Measurements from ENCODE around the gene SPRY2.
A peak's percentile ranks its signal among the peaks of the same experiment; 100 is the strongest.

SPRY2 gene

GRCh38 chr13:80386592-80386991 lies 45.7 kb upstream of the SPRY2 start:
- H3K27ac ChIP-seq (ENCODE audit: poor library complexity, severe bottlenecking): no peak overlapping the region
- ATAC-seq (ENCODE audit: low read depth): no peak
- DNase-seq (ENCODE audit: low spot score): no peak
- no peaks in the 10 kb centered on the region for H3K27me3 ChIP-seq (ENCODE audit: insufficient read depth, poor library complexity, severe bottlenecking)
- H3K36me3 ChIP-seq (ENCODE audit: low read depth): no peaks in the 10 kb centered on the region
- H3K4me1 ChIP-seq (ENCODE audit: insufficient read depth, poor library complexity, severe bottlenecking): no peaks in the 10 kb centered on the region
- no peaks in the 10 kb centered on the region for H3K9me3 ChIP-seq (ENCODE audit: severe bottlenecking)
- no peak for TF ChIP-seq CTCF (IDR thresholded peaks at IDR 0.05; ENCODE audit: poor library complexity, severe bottlenecking)
- no peak overlapping the region for H3K4me3 ChIP-seq (ENCODE audit: severe bottlenecking)

- no peaks in the 10 kb centered on the region for H3K27me3 ChIP-seq (ENCODE audit: insufficient read depth, poor library complexity, severe bottlenecking)
- DNase-seq (ENCODE audit: low spot score) (no peak), ATAC-seq (ENCODE audit: low read depth) (no peak)
- no peaks in the 10 kb centered on the region for H3K9me3 ChIP-seq (ENCODE audit: severe bottlenecking)
- no peaks in the 10 kb centered on the region for H3K4me1 ChIP-seq (ENCODE audit: insufficient read depth, poor library complexity, severe bottlenecking)
- H3K27ac ChIP-seq (ENCODE audit: poor library complexity, severe bottlenecking): no peak overlapping the region
- no peak for TF ChIP-seq CTCF (IDR thresholded peaks at IDR 0.05; ENCODE audit: poor library complexity, severe bottlenecking)
- no peak overlapping the region for H3K4me3 ChIP-seq (ENCODE audit: severe bottlenecking)
- no peaks in the 10 kb centered on the region for H3K36me3 ChIP-seq (ENCODE audit: low read depth)
Observed at GRCh38 chr13:80386002-80386401, 45.1 kb upstream of the SPRY2 start.

- no peak for TF ChIP-seq CTCF (IDR thresholded peaks at IDR 0.05; ENCODE audit: poor library complexity, severe bottlenecking)
- Histone ChIP-seq H3K4me1 (ENCODE audit: insufficient read depth, poor library complexity, severe bottlenecking) (no peaks in the 10 kb centered on the region), H3K27ac (ENCODE audit: poor library complexity, severe bottlenecking) (no peak overlapping the region), H3K4me3 (ENCODE audit: severe bottlenecking) (no peak overlapping the region), H3K27me3 (ENCODE audit: insufficient read depth, poor library complexity, severe bottlenecking) (no peaks in the 10 kb centered on the region), H3K9me3 (ENCODE audit: severe bottlenecking) (no peaks in the 10 kb centered on the region), H3K36me3 (ENCODE audit: low read depth) (no peaks in the 10 kb centered on the region)
- ATAC-seq (ENCODE audit: low read depth): no peak
- no peak for DNase-seq (ENCODE audit: low spot score)
Observed at GRCh38 chr13:80382576-80382975, 41.6 kb upstream of the SPRY2 start.

- ATAC-seq (ENCODE audit: low read depth): peak; percentile 88
- DNase-seq (ENCODE audit: low spot score): no peak
- no peaks in the 10 kb centered on the region for H3K4me1 ChIP-seq (ENCODE audit: insufficient read depth, poor library complexity, severe bottlenecking)
Observed at GRCh38 chr13:80379245-80379644, 38.3 kb upstream of the SPRY2 start.

GRCh38 chr13:80376554-80376953 lies 35.6 kb upstream of the SPRY2 start:
- DNase-seq (ENCODE audit: low spot score) (no peak), ATAC-seq (ENCODE audit: low read depth) (no peak)
- no peaks in the 10 kb centered on the region for H3K9me3 ChIP-seq (ENCODE audit: severe bottlenecking)
- H3K27me3 ChIP-seq (ENCODE audit: insufficient read depth, poor library complexity, severe bottlenecking): no peaks in the 10 kb centered on the region
- H3K27ac ChIP-seq (ENCODE audit: poor library complexity, severe bottlenecking): no peak overlapping the region
- H3K4me3 ChIP-seq (ENCODE audit: severe bottlenecking): no peak overlapping the region
- no peak for TF ChIP-seq CTCF (IDR thresholded peaks at IDR 0.05; ENCODE audit: poor library complexity, severe bottlenecking)
- no peaks in the 10 kb centered on the region for H3K36me3 ChIP-seq (ENCODE audit: low read depth)
- H3K4me1 ChIP-seq (ENCODE audit: insufficient read depth, poor library complexity, severe bottlenecking): no peaks in the 10 kb centered on the region

More at GRCh38 chr13:80379245-80379644, 38.3 kb upstream of the SPRY2 start:
- Histone ChIP-seq H3K27ac (ENCODE audit: poor library complexity, severe bottlenecking) (no peak overlapping the region), H3K9me3 (ENCODE audit: severe bottlenecking) (no peaks in the 10 kb centered on the region), H3K4me3 (ENCODE audit: severe bottlenecking) (no peak overlapping the region), H3K27me3 (ENCODE audit: insufficient read depth, poor library complexity, severe bottlenecking) (no peaks in the 10 kb centered on the region), H3K36me3 (ENCODE audit: low read depth) (no peaks in the 10 kb centered on the region)
- no peak for TF ChIP-seq CTCF (IDR thresholded peaks at IDR 0.05; ENCODE audit: poor library complexity, severe bottlenecking)

All from RWPE2 (cell line).